HCT116 (cell line): ENCODE data around the gene ABCG1. TPM values are rescaled to one million over a fixed set of nuclear protein-coding genes. Genes with fewer than 3 reads are reported as not detected.

Source experiments
- ATAC-seq: fragments of 200-7000 bp; cut with Tn5 transposase; 2 replicates; pipeline ENCODE4 v1.9.1; 2020; ENCODE audit warnings: mild to moderate bottlenecking, moderate library complexity
- BruUV-seq: library from RNA; stranded (reverse); fragments of 400-500 nt; replicated peaks from 2 replicates; lab custom pipeline; 2021; lab: Mats Ljungman, UMichigan
- CTCF ChIA-PET: fragments of 300-600 bp; sonication (Branson Sonifier 250); formaldehyde crosslinking; loops from one replicate; lab custom pipeline; 2021; ENCODE audit warnings: antibody characterized with exemption; lab: Charles Lee
- POLR2A ChIA-PET: fragments of 300-600, 350-600 bp; sonication (Branson Sonifier 250); formaldehyde crosslinking; loops from one replicate; lab custom pipeline; 2021; ENCODE audit warnings: antibody characterized with exemption; lab: Charles Lee
- RAD21 ChIA-PET, 2 experiments: fragments of 300-600 bp; sonication (Branson Sonifier 250); formaldehyde crosslinking; loops; one replicate each; lab custom pipeline; 2023; ENCODE audit warnings: low total read pairs in 2 of 2; ENCODE audit not compliant: uncharacterized antibody in 2 of 2, unreplicated experiment in 2 of 2, low non-redundant PET in 1 of 2; lab: Charles Lee
- DNase-seq: peaks from one replicate; pipeline ENCODE4 v3.0.0-alpha.2; 2010; ENCODE audit warnings: low read depth, low spot score
- H2AFZ ChIP-seq: fragments of 200-600 bp; shearing (Covaris generic), sonication (generic); 2 replicates; pipeline ENCODE4 v1.6.1; 2017; ENCODE audit warnings: low read depth, mixed run types, mixed read lengths, antibody characterized with exemption, low read length; ENCODE audit not compliant: poor library complexity, severe bottlenecking
- H3K27ac ChIP-seq: 2 replicates; pipeline ENCODE4 v1.5.1; 2012; ENCODE audit warnings: low read depth, low read length
- H3K27me3 ChIP-seq: fragments of 200-600 bp; sonication (generic); 2 replicates; pipeline ENCODE4 v1.6.1; 2016; ENCODE audit warnings: mixed run types, low read length, mixed read lengths; ENCODE audit not compliant: insufficient read depth
- H3K36me3 ChIP-seq, 2 experiments: fragments of 200-500 bp in 1 of 2; fragments of 200-600 bp in 1 of 2; sonication (Bioruptor generic) in 1 of 2; sonication (generic) in 1 of 2; 2 replicates each; pipeline versions ENCODE4 v1.5.1 to v1.6.1; 2014 to 2016; ENCODE audit warnings: low read length in 2 of 2, inconsistent platforms in 1 of 2, mixed read lengths in 1 of 2, mixed run types in 1 of 2; ENCODE audit not compliant: insufficient read depth in 2 of 2, control insufficient read depth in 1 of 2
- H3K4me1 ChIP-seq, 2 experiments: fragments of 200-600 bp in 1 of 2; sonication (generic) in 1 of 2; 2 replicates each; pipeline versions ENCODE4 v1.5.1 to v1.6.1; 2012 to 2017; ENCODE audit warnings: low read length in 2 of 2, inconsistent platforms in 1 of 2, mild to moderate bottlenecking in 1 of 2, mixed read lengths in 1 of 2, mixed run types in 1 of 2, moderate library complexity in 1 of 2; ENCODE audit not compliant: insufficient read depth in 2 of 2, control insufficient read depth in 1 of 2
- H3K4me2 ChIP-seq: fragments of 200-600 bp; sonication (generic); 2 replicates; pipeline ENCODE4 v1.6.1; 2017; ENCODE audit warnings: mixed run types, low read length, mixed read lengths
- H3K4me3 ChIP-seq, 2 experiments: fragments of 200-600 bp in 1 of 2; sonication (generic) in 1 of 2; replicated peaks in 1 of 2; 2 replicates each; pipeline ENCODE4 v1.5.1; 2011 to 2016; ENCODE audit warnings: low read length in 2 of 2, control low read depth in 1 of 2, low read depth in 1 of 2, mild to moderate bottlenecking in 1 of 2, mixed read lengths in 1 of 2, mixed run types in 1 of 2
- H3K79me2 ChIP-seq: fragments of 200-600 bp; sonication (generic); 2 replicates; pipeline ENCODE4 v1.6.1; 2017; ENCODE audit warnings: mild to moderate bottlenecking, mixed run types, low read length, moderate library complexity, mixed read lengths; ENCODE audit not compliant: insufficient read depth
- H3K9ac ChIP-seq: fragments of 200-600 bp; sonication (generic); 2 replicates; pipeline ENCODE4 v1.6.1; 2016; ENCODE audit warnings: low read length, mixed read lengths
- H3K9me2 ChIP-seq: fragments of 200-600 bp; sonication (generic), shearing (Covaris generic); 2 replicates; pipeline ENCODE4 v1.6.1; 2017; ENCODE audit warnings: mixed run types, mild to moderate bottlenecking, moderate library complexity; ENCODE audit not compliant: insufficient read depth
- H3K9me3 ChIP-seq, 2 experiments: fragments of 200-500 bp in 1 of 2; fragments of 200-600 bp in 1 of 2; sonication (Bioruptor generic) in 1 of 2; sonication (generic) in 1 of 2; 2 replicates each; pipeline ENCODE4 v1.6.1; 2014 to 2017; ENCODE audit warnings: low read length in 2 of 2, mixed read lengths in 2 of 2, inconsistent platforms in 1 of 2, low read depth in 1 of 2, mild to moderate bottlenecking in 1 of 2, mixed run types in 1 of 2, moderate library complexity in 1 of 2; ENCODE audit not compliant: control insufficient read depth in 1 of 2, insufficient read depth in 1 of 2
- H4K20me1 ChIP-seq: fragments of 200-600 bp; sonication (generic), shearing (Covaris generic); 2 replicates; pipeline ENCODE4 v1.6.1; 2017; ENCODE audit warnings: mixed run types, mild to moderate bottlenecking, moderate library complexity; ENCODE audit not compliant: insufficient read depth
- CBX3 ChIP-seq: IDR thresholded peaks from 2 replicates; pipeline ENCODE4 v1.6.1; 2012; ENCODE audit warnings: low read depth
- CEBPB ChIP-seq: IDR thresholded peaks from 2 replicates; pipeline ENCODE4 v1.6.1; 2012; ENCODE audit warnings: low read depth
- ELF1 ChIP-seq: IDR thresholded peaks from 2 replicates; pipeline ENCODE4 v1.6.1; 2012; ENCODE audit warnings: low read depth, borderline replicate concordance
- EZH2 ChIP-seq: fragments of 200-600 bp; sonication (generic); IDR thresholded peaks from 2 replicates; pipeline ENCODE4 v1.6.1; 2017; ENCODE audit warnings: antibody characterized with exemption, mixed run types
- EZH2phosphoT487 ChIP-seq: fragments of 200-600 bp; IDR thresholded peaks from 2 replicates; pipeline ENCODE4 v1.6.1; 2018; ENCODE audit warnings: antibody characterized with exemption, borderline replicate concordance
- FOSL1 ChIP-seq: IDR thresholded peaks from 2 replicates; pipeline ENCODE4 v1.6.1; 2012; ENCODE audit warnings: low read depth
- JUND ChIP-seq: IDR thresholded peaks from 2 replicates; pipeline ENCODE4 v1.6.1; 2012
- POLR2A ChIP-seq: IDR thresholded peaks from 2 replicates; pipeline ENCODE4 v1.7.0; 2011; ENCODE audit warnings: borderline replicate concordance; ENCODE audit not compliant: insufficient read depth, insufficient read length; ENCODE audit errors: extremely low read depth
- RAD21 ChIP-seq: IDR thresholded peaks from 2 replicates; pipeline ENCODE4 v1.6.1; 2012; ENCODE audit warnings: low read depth, mild to moderate bottlenecking
- SIN3A ChIP-seq: IDR thresholded peaks from 2 replicates; pipeline ENCODE4 v1.6.1; 2012; ENCODE audit warnings: low read depth
- SP1 ChIP-seq: IDR thresholded peaks from 2 replicates; pipeline ENCODE4 v1.6.1; 2012; ENCODE audit warnings: low read depth
- TCF7L2 ChIP-seq: IDR thresholded peaks from 2 replicates; pipeline ENCODE4 v1.7.0; 2011; ENCODE audit warnings: borderline replicate concordance, inconsistent platforms; ENCODE audit not compliant: insufficient read depth, insufficient read length; ENCODE audit errors: extremely low read depth
- YY1 ChIP-seq: IDR thresholded peaks from 2 replicates; pipeline ENCODE4 v1.6.1; 2011; ENCODE audit warnings: low read length, low read depth, moderate library complexity, mild to moderate bottlenecking; ENCODE audit not compliant: insufficient replicate concordance; ENCODE audit errors: extremely low read depth
- ZNF274 ChIP-seq: fragments of 200-500 bp; sonication (Bioruptor generic); IDR thresholded peaks from 2 replicates; pipeline ENCODE4 v1.6.1; 2014; ENCODE audit warnings: mild to moderate bottlenecking, low read depth, low read length, inconsistent platforms
- intact Hi-C: fragments of 100-400 bp; cut with micrococcal nuclease; formaldehyde crosslinking; loops from 2 replicates; pipeline ENCODE4 v1.10.0; 2022
- total RNA-seq: library from RNA; stranded (reverse); gene quantifications from one replicate; pipeline ENCODE4 v1.2.1, GENCODE V29; 2021; ENCODE audit not compliant: unreplicated experiment
- TF ChIP-seq, protein P1 (sequence below): IDR thresholded peaks from 2 replicates; pipeline ENCODE4 v1.6.1; 2011; ENCODE audit warnings: mild to moderate bottlenecking, low read length, moderate library complexity; ENCODE audit not compliant: insufficient replicate concordance; ENCODE audit errors: extremely low read depth
- TF ChIP-seq, protein P2 (sequence below): IDR thresholded peaks from 2 replicates; pipeline ENCODE4 v1.6.1; 2012
- TF ChIP-seq, protein P3 (sequence below): IDR thresholded peaks from 2 replicates; pipeline ENCODE4 v1.6.1; 2012
- TF ChIP-seq, protein P4 (sequence below), 3 experiments: fragments of 200-600 bp in 1 of 3; sonication (generic) in 1 of 3; IDR thresholded peaks in 2 of 3; conservative IDR thresholded peaks in 1 of 3; 2 replicates each; pipeline ENCODE4 v1.5.1; 2012 to 2017; ENCODE audit warnings: low read depth in 2 of 3, low read length in 2 of 3, antibody characterized with exemption in 1 of 3, borderline replicate concordance in 1 of 3, control low read depth in 1 of 3, mild to moderate bottlenecking in 1 of 3, mixed read lengths in 1 of 3, mixed run types in 1 of 3, moderate library complexity in 1 of 3; ENCODE audit not compliant: insufficient read depth in 1 of 3
- TF ChIP-seq, protein P5 (sequence below): IDR thresholded peaks from 2 replicates; pipeline ENCODE4 v1.6.1; 2012; ENCODE audit warnings: low read depth

The ABCG1 gene
- total RNA-seq, 1 experiment from 2014 or later = 1.6 TPM

DNA sequence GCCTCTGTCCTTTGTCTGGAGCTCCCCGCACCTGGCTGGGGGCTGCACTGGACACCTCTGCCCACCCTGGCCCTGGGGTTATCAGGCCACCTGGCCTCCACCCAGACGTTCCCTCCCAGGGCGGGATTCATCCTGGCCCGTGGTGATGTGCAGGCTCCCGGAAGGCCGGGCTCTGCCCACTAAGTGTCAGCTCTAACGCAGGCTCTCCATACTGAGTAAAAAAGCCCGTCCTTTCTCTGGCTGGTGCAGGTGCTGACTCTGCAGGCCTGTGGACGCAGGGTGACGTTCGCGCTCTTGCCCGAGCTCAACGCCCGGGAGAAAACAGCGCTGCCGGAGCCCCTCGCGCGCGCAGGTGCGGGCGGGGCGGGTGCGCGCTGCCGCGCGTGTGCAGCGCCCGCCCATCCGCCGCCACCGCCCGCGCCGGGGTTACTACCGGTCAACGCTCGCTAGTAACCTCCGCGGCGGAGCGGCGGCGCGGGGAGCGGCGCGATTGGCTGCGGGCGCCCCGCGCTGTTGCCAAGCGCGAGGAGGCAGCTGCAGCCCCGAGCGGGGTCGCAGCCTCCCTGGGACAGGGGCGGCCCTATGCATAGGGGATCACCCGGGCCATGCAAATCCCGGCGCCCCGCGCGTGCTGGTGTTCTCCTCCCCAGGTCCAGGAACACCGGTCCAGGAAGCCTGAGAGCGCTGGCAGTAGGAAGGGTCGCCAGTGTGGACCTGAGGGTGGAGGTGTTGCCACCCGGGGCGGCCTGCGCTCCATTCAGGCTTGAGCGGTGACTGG, 15.7 kb downstream of the ABCG1 start:
- intact Hi-C loops = no loop called here
- no peak for DNase-seq
- CTCF ChIA-PET = interaction anchor here (1.0 kb wide), 1 partner anchor 24 kb away, joined by 4 read pairs; no protein-coding TSS in a partner anchor
- no peak for TF ChIP-seq ELF1
- TF ChIP-seq ZNF274 = no peak
- TF ChIP-seq CBX3 = no peak
- TF ChIP-seq SP1 = no peak
- TF ChIP-seq EZH2phosphoT487 = no peak
- TF ChIP-seq RAD21 = no peak
- no peak for TF ChIP-seq TCF7L2
- TF ChIP-seq POLR2A = peak; percentile 37
- TF ChIP-seq JUND = no peak
- TF ChIP-seq EZH2 = no peak
- TF ChIP-seq, protein P1, sequence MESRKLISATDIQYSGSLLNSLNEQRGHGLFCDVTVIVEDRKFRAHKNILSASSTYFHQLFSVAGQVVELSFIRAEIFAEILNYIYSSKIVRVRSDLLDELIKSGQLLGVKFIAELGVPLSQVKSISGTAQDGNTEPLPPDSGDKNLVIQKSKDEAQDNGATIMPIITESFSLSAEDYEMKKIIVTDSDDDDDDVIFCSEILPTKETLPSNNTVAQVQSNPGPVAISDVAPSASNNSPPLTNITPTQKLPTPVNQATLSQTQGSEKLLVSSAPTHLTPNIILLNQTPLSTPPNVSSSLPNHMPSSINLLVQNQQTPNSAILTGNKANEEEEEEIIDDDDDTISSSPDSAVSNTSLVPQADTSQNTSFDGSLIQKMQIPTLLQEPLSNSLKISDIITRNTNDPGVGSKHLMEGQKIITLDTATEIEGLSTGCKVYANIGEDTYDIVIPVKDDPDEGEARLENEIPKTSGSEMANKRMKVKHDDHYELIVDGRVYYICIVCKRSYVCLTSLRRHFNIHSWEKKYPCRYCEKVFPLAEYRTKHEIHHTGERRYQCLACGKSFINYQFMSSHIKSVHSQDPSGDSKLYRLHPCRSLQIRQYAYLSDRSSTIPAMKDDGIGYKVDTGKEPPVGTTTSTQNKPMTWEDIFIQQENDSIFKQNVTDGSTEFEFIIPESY = no peak
- TF ChIP-seq, protein P2, sequence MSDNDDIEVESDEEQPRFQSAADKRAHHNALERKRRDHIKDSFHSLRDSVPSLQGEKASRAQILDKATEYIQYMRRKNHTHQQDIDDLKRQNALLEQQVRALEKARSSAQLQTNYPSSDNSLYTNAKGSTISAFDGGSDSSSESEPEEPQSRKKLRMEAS = no peak
- TF ChIP-seq, protein P3, sequence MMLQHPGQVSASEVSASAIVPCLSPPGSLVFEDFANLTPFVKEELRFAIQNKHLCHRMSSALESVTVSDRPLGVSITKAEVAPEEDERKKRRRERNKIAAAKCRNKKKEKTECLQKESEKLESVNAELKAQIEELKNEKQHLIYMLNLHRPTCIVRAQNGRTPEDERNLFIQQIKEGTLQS = no peak
- no peak for TF ChIP-seq CEBPB
- TF ChIP-seq, protein P4, sequence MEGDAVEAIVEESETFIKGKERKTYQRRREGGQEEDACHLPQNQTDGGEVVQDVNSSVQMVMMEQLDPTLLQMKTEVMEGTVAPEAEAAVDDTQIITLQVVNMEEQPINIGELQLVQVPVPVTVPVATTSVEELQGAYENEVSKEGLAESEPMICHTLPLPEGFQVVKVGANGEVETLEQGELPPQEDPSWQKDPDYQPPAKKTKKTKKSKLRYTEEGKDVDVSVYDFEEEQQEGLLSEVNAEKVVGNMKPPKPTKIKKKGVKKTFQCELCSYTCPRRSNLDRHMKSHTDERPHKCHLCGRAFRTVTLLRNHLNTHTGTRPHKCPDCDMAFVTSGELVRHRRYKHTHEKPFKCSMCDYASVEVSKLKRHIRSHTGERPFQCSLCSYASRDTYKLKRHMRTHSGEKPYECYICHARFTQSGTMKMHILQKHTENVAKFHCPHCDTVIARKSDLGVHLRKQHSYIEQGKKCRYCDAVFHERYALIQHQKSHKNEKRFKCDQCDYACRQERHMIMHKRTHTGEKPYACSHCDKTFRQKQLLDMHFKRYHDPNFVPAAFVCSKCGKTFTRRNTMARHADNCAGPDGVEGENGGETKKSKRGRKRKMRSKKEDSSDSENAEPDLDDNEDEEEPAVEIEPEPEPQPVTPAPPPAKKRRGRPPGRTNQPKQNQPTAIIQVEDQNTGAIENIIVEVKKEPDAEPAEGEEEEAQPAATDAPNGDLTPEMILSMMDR (IDR thresholded peaks at IDR 0.05 in 2 of 3, conservative IDR thresholded peaks at IDR 0.05 in 1 of 3; ENCODE audit: borderline replicate concordance in 1 of 3, insufficient read depth in 1 of 3, low read depth in 2 of 3, low read length in 2 of 3) = no peak
- no peak for TF ChIP-seq FOSL1
- TF ChIP-seq SIN3A = no peak
- TF ChIP-seq, protein P5, sequence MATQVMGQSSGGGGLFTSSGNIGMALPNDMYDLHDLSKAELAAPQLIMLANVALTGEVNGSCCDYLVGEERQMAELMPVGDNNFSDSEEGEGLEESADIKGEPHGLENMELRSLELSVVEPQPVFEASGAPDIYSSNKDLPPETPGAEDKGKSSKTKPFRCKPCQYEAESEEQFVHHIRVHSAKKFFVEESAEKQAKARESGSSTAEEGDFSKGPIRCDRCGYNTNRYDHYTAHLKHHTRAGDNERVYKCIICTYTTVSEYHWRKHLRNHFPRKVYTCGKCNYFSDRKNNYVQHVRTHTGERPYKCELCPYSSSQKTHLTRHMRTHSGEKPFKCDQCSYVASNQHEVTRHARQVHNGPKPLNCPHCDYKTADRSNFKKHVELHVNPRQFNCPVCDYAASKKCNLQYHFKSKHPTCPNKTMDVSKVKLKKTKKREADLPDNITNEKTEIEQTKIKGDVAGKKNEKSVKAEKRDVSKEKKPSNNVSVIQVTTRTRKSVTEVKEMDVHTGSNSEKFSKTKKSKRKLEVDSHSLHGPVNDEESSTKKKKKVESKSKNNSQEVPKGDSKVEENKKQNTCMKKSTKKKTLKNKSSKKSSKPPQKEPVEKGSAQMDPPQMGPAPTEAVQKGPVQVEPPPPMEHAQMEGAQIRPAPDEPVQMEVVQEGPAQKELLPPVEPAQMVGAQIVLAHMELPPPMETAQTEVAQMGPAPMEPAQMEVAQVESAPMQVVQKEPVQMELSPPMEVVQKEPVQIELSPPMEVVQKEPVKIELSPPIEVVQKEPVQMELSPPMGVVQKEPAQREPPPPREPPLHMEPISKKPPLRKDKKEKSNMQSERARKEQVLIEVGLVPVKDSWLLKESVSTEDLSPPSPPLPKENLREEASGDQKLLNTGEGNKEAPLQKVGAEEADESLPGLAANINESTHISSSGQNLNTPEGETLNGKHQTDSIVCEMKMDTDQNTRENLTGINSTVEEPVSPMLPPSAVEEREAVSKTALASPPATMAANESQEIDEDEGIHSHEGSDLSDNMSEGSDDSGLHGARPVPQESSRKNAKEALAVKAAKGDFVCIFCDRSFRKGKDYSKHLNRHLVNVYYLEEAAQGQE = no peak
- TF ChIP-seq YY1 = no peak

More for the DNA sequence above, 15.7 kb downstream of the ABCG1 start:
- Histone ChIP-seq H3K36me3 (no peaks in the 10 kb centered on the region), H3K79me2 (no peaks in the 10 kb centered on the region), H3K4me3 (peak overlapping the region; percentile 35 to 53), H3K9me3 (no peaks in the 10 kb centered on the region), H2AFZ (peak overlapping the region; percentile 59), H3K9me2 (no peaks in the 10 kb centered on the region), H3K27me3 (no peaks in the 10 kb centered on the region), H3K4me1 (peaks cover 33% of the 10 kb centered on the region in 2 experiments), H4K20me1 (no peaks in the 10 kb centered on the region), H3K27ac (peak overlapping the region; percentile 80), H3K4me2 (peak overlapping the region; percentile 73), H3K9ac (peak overlapping the region; percentile 60)
- peak; percentile 96 for ATAC-seq
- ChIA-PET RAD21 (no interaction called here), POLR2A (no interaction called here)
- no TSS peak for BruUV-seq
